Panc1 (cell line): ENCODE measurements around the gene GCH1. TPM values are rescaled to one million over a fixed set of nuclear protein-coding genes. Genes with fewer than 3 reads are reported as not detected.

ENCODE experiments used
- ATAC-seq: fragments of 200-7000 bp; cut with Tn5 transposase; 2 replicates; pipeline ENCODE4 v1.9.1; 2020; ENCODE audit warnings: mild to moderate bottlenecking, moderate library complexity
- BruUV-seq: library from RNA; stranded (reverse); fragments of 400-500 nt; replicated peaks from 2 replicates; lab custom pipeline; 2021; lab: Mats Ljungman, UMichigan
- CTCF ChIA-PET: fragments of 300-600 bp; sonication (Branson Sonifier 250); formaldehyde crosslinking; loops from one replicate; lab custom pipeline; 2022; ENCODE audit warnings: antibody characterized with exemption; lab: Charles Lee
- POLR2A ChIA-PET: fragments of 300-600 bp; sonication (Branson Sonifier 250); formaldehyde crosslinking; loops from one replicate; lab custom pipeline; 2022; ENCODE audit warnings: antibody characterized with exemption; lab: Charles Lee
- DNase-seq: peaks from one replicate; pipeline ENCODE4 v3.0.0-alpha.2; 2010; ENCODE audit warnings: low read depth, low spot score
- H3K27ac ChIP-seq: 2 replicates; pipeline ENCODE4 v1.5.1; 2011; ENCODE audit warnings: mild to moderate bottlenecking, low read length, inconsistent platforms
- H3K27me3 ChIP-seq: fragments of 200-500 bp; sonication (Bioruptor generic); 2 replicates; pipeline ENCODE4 v1.6.0; 2014; ENCODE audit warnings: low read length, inconsistent platforms; ENCODE audit not compliant: control insufficient read depth, insufficient read depth
- H3K36me3 ChIP-seq: fragments of 200-500 bp; sonication (Bioruptor generic); 2 replicates; pipeline ENCODE4 v1.5.1; 2014; ENCODE audit warnings: inconsistent platforms, mild to moderate bottlenecking, low read length, moderate library complexity; ENCODE audit not compliant: control insufficient read depth, insufficient read depth
- H3K4me1 ChIP-seq: 2 replicates; pipeline ENCODE4 v1.5.1; 2011; ENCODE audit warnings: inconsistent platforms, mild to moderate bottlenecking, low read length, moderate library complexity; ENCODE audit not compliant: control insufficient read depth, insufficient read depth
- H3K4me3 ChIP-seq, 2 experiments: 2 replicates each; pipeline ENCODE4 v1.5.1; 2011 to 2012; ENCODE audit warnings: low read depth in 2 of 2, low read length in 2 of 2, mild to moderate bottlenecking in 2 of 2, inconsistent platforms in 1 of 2, moderate library complexity in 1 of 2
- H3K9me3 ChIP-seq: fragments of 200-500 bp; sonication (Bioruptor generic); 2 replicates; pipeline ENCODE4 v1.5.1; 2014; ENCODE audit warnings: low read depth, mild to moderate bottlenecking, inconsistent platforms, low read length, moderate library complexity; ENCODE audit not compliant: control insufficient read depth, insufficient read depth
- CTCF ChIP-seq: fragments of 450-650 bp; IDR thresholded peaks from 2 replicates; pipeline ENCODE4 v1.5.1; 2017; ENCODE audit warnings: mild to moderate bottlenecking
- POLR2AphosphoS5 ChIP-seq: IDR thresholded peaks from 2 replicates; pipeline ENCODE4 v1.6.1; 2012; ENCODE audit warnings: mild to moderate bottlenecking, low read depth, low read length, moderate library complexity
- REST ChIP-seq, 2 experiments: IDR thresholded peaks; 2 replicates each; pipeline ENCODE4 v1.6.1; 2011 to 2012; ENCODE audit warnings: low read depth in 2 of 2, control low read depth in 1 of 2, low read length in 1 of 2, mild to moderate bottlenecking in 1 of 2, moderate library complexity in 1 of 2; ENCODE audit not compliant: insufficient read depth in 1 of 2
- SIN3A ChIP-seq: IDR thresholded peaks from 2 replicates; pipeline ENCODE4 v1.6.1; 2012; ENCODE audit warnings: low read depth, mild to moderate bottlenecking, low read length, moderate library complexity, borderline replicate concordance; ENCODE audit not compliant: insufficient read depth
- TCF7L2 ChIP-seq: IDR thresholded peaks from 2 replicates; pipeline ENCODE4 v1.6.1; 2011; ENCODE audit warnings: mild to moderate bottlenecking, low read depth, low read length, inconsistent platforms
- in situ Hi-C: cut with HindIII; loops from 2 replicates; pipeline ENCODE4 v1.10.0; 2016; ENCODE audit warnings: low sequenced_read_pairs, low pct_unique_long_range_greater_than_20kb
- intact Hi-C: fragments of 100-400 bp; cut with micrococcal nuclease; formaldehyde crosslinking; loops from one replicate; pipeline ENCODE4 v1.10.0; 2022; ENCODE audit not compliant: unreplicated experiment
- total RNA-seq: library from RNA; stranded (reverse); gene quantifications from one replicate; pipeline ENCODE4 v1.2.1, GENCODE V29; 2021; ENCODE audit not compliant: unreplicated experiment

The GCH1 gene
- total RNA-seq, 1 experiment from 2014 or later = 3.6 TPM

GRCh38 chr14:54893151-54893760 lies 9.4 kb downstream of the GCH1 start:
- BruUV-seq = no TSS peak
- no peak overlapping the region for H3K4me3 ChIP-seq
- ChIA-PET POLR2A (no interaction called here), CTCF (no interaction called here)
- H3K4me1 ChIP-seq = no peaks in the 10 kb centered on the region
- no peaks in the 10 kb centered on the region for H3K9me3 ChIP-seq
- DNase-seq (no peak), ATAC-seq (peak; percentile 70)
- no peaks in the 10 kb centered on the region for H3K27me3 ChIP-seq
- no peaks in the 10 kb centered on the region for H3K36me3 ChIP-seq
- in situ Hi-C loops = no loop called here
- intact Hi-C loops = loop anchor here (10.0 kb wide), 1 partner anchor 328 kb away; the partner anchor contains the start of gene SAMD4A
- no peak overlapping the region for H3K27ac ChIP-seq
- TF ChIP-seq POLR2AphosphoS5 (no peak), CTCF (peak; percentile 73)

- TF ChIP-seq CTCF = no peak
- TF ChIP-seq TCF7L2 = no peak
- no peak for TF ChIP-seq POLR2AphosphoS5
- no peak for TF ChIP-seq REST (IDR thresholded peaks at IDR 0.05; ENCODE audit: insufficient read depth in 1 of 2, low read depth in 2 of 2, low read length in 1 of 2)
- no peak for TF ChIP-seq SIN3A
- ChIA-PET POLR2A (interaction anchor here (1.0 kb wide), 1 partner anchor 24 kb away, joined by 3 read pairs; no protein-coding TSS in a partner anchor), CTCF (no interaction called here)
- intact Hi-C loops = loop anchor here (10.0 kb wide), 1 partner anchor 327 kb away; the partner anchor contains the start of gene SAMD4A
- DNase-seq (no peak), ATAC-seq (no peak)
- Histone ChIP-seq H3K4me3 (no peak overlapping the region), H3K27me3 (no peaks in the 10 kb centered on the region), H3K4me1 (no peaks in the 10 kb centered on the region), H3K27ac (no peak overlapping the region), H3K36me3 (no peaks in the 10 kb centered on the region), H3K9me3 (no peaks in the 10 kb centered on the region)
- in situ Hi-C loops = no loop called here
- BruUV-seq = no TSS peak
Measured at GRCh38 chr14:54891471-54892245, 11.0 kb downstream of the GCH1 start.
